ENCODE measurements around the gene HEY2. TPM values are rescaled to one million over a fixed set of nuclear protein-coding genes. Genes with fewer than 3 reads are reported as not detected.
"Not testable (repeated sequence)": the region's sequence is repeated elsewhere in the genome, so short reads cannot be mapped to it uniquely, and the experiment has no call there.

The HEY2 gene
- total RNA-seq, 2 donors from 2014 or later = 0.37 to 0.69 TPM

DNA sequence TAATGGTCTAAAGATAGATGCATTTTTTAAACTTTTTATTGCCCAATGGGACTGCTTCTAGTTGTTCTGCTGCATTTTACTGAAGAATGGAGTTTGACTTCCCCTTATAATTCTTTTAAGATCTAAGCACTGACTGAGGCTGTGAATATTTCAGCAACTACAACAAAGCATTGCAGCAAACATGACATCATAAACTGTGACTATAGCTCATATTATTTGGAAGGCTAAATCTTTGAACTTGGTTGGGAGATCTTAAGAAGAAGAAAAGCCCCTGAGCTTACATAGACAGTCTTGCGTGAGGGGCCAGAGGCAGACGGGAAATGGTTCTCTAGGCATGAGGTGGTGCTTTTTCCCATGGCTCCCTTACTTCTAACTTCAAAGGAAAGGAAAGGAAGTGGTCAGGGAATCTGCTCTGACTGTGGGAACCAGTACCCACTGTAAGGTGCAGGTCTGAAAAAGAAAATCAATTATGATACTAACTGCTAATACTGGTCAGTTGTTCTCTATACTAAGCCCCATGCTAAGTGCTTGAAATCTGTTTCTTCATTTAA is 14.8 kb downstream of the HEY2 start:
- intact Hi-C loops (cut with DNase I) = no loop called here
- Histone ChIP-seq H3K9me3 (no peaks in the 10 kb centered on the region), H3K27me3 (no peaks in the 10 kb centered on the region), H3K9ac (ENCODE audit: low read depth in 2 of 2, low read length in 2 of 2) (no peak overlapping the region), H3K27ac (no peak overlapping the region), H3K4me1 (no peaks in the 10 kb centered on the region), H3K36me3 (no peaks in the 10 kb centered on the region), H3K4me3 (no peak overlapping the region)
- TF ChIP-seq, protein P1, sequence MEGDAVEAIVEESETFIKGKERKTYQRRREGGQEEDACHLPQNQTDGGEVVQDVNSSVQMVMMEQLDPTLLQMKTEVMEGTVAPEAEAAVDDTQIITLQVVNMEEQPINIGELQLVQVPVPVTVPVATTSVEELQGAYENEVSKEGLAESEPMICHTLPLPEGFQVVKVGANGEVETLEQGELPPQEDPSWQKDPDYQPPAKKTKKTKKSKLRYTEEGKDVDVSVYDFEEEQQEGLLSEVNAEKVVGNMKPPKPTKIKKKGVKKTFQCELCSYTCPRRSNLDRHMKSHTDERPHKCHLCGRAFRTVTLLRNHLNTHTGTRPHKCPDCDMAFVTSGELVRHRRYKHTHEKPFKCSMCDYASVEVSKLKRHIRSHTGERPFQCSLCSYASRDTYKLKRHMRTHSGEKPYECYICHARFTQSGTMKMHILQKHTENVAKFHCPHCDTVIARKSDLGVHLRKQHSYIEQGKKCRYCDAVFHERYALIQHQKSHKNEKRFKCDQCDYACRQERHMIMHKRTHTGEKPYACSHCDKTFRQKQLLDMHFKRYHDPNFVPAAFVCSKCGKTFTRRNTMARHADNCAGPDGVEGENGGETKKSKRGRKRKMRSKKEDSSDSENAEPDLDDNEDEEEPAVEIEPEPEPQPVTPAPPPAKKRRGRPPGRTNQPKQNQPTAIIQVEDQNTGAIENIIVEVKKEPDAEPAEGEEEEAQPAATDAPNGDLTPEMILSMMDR (IDR thresholded peaks at IDR 0.05) = no peak
- no peak for DNase-seq

DNA sequence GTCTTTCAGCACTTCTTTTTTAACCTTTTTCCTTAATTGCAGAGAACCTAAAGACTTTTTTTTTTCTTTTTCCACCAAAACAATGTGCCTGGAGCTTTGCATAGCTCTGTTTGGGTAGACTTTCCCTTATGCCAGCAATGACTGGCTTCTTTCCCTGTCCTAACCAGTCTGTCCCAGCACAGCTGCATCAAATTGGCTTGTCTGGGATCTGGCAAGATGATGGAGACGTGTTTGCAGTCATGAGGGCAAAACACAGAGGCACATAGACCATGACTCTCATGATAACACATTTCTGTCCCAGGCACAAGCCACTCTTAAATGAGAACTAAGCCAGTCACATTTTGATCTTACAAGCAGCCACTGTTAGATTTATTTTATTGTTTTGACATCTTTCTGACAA is 16.5 kb downstream of the HEY2 start:
- intact Hi-C loops (cut with DNase I) = loop anchor here (2.0 kb wide), 1 partner anchor 451 kb away; no protein-coding TSS in a partner anchor
- no peak for DNase-seq

DNA sequence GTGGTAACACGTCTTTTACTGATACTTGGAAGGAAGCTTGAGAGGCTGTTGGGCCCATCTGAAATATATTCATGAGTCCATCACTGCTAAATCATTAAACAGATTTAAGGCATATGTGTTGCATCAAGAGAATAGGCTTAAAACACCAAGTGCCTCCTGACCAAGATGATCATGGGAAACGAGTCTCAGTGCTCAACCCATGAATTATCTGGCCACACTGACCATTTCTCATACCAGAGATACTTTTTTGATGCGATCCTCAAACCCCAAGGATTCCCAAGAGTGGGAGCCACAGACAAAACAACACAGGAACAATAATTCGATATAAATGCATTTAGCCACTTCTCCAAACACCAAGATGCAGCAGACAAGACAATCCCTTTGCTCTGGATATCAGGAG is 17.2 kb downstream of the HEY2 start:
- intact Hi-C loops (cut with DNase I) = loop anchor here (2.0 kb wide), 1 partner anchor 452 kb away; no protein-coding TSS in a partner anchor
- DNase-seq = no peak
- no peak overlapping the region for H3K27ac ChIP-seq
- H3K4me1 ChIP-seq = no peaks in the 10 kb centered on the region
- H3K9me3 ChIP-seq = no peaks in the 10 kb centered on the region
- no peaks in the 10 kb centered on the region for H3K27me3 ChIP-seq
- H3K4me3 ChIP-seq = no peak overlapping the region
- H3K36me3 ChIP-seq = no peaks in the 10 kb centered on the region
- no peak overlapping the region for H3K9ac ChIP-seq (ENCODE audit: low read depth in 2 of 2, low read length in 2 of 2)
- TF ChIP-seq, protein P1 (IDR thresholded peaks at IDR 0.05) = no peak

More for the DNA sequence above, 16.5 kb downstream of the HEY2 start:
- H3K4me1 ChIP-seq = no peaks in the 10 kb centered on the region
- no peak overlapping the region for H3K27ac ChIP-seq
- H3K27me3 ChIP-seq = no peaks in the 10 kb centered on the region
- H3K36me3 ChIP-seq = no peaks in the 10 kb centered on the region
- no peaks in the 10 kb centered on the region for H3K9me3 ChIP-seq
- H3K4me3 ChIP-seq = no peak overlapping the region
- no peak overlapping the region for H3K9ac ChIP-seq (ENCODE audit: low read depth in 2 of 2, low read length in 2 of 2)
- TF ChIP-seq, protein P1 (IDR thresholded peaks at IDR 0.05) = no peak

DNA sequence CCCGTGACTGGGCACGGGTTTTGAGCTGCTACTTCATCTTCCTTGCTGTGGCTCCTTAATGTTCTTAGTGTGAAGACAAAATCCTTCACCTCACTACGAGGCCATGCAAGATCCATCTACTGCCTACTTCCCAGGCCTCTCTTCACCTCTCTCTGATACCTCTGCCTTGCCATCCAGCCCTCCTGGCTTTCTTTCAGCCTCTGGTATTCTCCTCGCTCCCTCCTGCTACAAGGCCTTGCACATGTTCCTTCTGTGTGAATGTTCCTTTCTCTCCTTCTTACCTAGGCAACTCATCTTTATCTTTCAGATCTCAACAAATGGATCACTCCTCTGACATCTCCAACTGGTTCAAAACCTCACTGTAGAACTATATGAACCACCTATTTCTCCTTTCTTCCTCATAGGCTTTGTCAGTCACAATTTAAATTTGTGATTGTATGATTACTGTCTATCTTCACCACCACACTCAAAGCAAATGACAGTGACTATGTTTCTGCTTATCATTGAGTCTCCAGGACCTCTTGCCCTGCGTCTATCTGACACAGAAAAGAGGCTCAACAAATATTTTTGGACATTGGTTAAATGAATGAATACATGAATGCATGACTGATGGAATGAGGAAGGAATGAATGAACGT is 19.8 kb downstream of the HEY2 start:
- Histone ChIP-seq H3K27ac (no peak overlapping the region), H3K4me3 (no peak overlapping the region), H3K36me3 (no peaks in the 10 kb centered on the region), H3K9me3 (no peaks in the 10 kb centered on the region), H3K27me3 (no peaks in the 10 kb centered on the region), H3K4me1 (no peaks in the 10 kb centered on the region), H3K9ac (ENCODE audit: low read depth in 2 of 2, low read length in 2 of 2) (no peak overlapping the region)
- intact Hi-C loops (cut with DNase I) = no loop called here
- DNase-seq = no peak
- TF ChIP-seq, protein P1 (IDR thresholded peaks at IDR 0.05) = no peak

DNA sequence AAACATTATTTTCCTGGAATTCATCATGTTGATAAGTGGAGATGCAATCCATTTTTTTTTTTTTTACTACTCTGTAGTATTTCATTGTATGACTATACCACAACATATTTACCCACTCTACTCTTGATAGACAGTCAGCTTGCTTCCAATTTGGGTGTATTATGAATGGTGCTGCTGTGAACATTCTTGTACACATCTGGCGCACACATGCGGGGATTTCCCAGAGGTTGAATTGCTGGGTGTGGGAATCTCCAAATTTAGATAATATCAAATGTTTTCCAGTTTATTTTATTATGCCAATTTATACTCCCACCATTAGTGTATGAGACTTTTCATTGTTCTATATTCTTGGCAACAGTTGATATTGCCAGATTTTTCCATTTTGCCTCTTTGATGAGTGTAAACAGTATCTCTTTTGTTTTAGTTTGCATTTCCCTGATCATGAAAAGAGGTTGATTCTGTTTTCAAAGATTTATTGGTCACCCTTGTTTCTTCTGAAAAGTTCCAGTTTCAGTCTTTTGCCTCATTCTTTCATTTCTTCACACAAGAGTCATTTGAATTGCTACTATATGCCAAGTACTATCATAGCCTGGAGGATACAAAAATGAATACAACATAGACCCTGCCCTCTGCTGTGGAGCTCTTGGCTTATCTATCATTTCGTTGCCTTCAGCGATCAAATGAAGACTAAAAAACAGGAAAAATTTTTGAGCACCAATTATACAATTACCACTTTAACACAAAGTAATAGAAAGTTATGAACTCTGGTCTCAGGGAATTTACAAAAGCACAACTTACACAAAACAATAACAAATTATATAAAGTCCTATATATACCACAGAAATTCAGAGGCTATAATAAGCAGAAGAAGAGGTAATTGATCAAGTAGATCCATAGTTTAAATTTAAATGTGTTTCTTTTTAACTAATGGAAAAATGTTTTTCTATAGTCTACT is 24.2 kb downstream of the HEY2 start:
- intact Hi-C loops (cut with DNase I) = no loop called here
- H3K27me3 ChIP-seq = no peaks in the 10 kb centered on the region
- no peaks in the 10 kb centered on the region for H3K9me3 ChIP-seq
- TF ChIP-seq, protein P1 (IDR thresholded peaks at IDR 0.05) = no peak
- no peak overlapping the region for H3K4me3 ChIP-seq
- no peak for DNase-seq
- H3K27ac ChIP-seq = no peak overlapping the region
- H3K36me3 ChIP-seq = no peaks in the 10 kb centered on the region
- no peaks in the 10 kb centered on the region for H3K4me1 ChIP-seq
- H3K9ac ChIP-seq (ENCODE audit: low read depth in 2 of 2, low read length in 2 of 2) = no peak overlapping the region

DNA sequence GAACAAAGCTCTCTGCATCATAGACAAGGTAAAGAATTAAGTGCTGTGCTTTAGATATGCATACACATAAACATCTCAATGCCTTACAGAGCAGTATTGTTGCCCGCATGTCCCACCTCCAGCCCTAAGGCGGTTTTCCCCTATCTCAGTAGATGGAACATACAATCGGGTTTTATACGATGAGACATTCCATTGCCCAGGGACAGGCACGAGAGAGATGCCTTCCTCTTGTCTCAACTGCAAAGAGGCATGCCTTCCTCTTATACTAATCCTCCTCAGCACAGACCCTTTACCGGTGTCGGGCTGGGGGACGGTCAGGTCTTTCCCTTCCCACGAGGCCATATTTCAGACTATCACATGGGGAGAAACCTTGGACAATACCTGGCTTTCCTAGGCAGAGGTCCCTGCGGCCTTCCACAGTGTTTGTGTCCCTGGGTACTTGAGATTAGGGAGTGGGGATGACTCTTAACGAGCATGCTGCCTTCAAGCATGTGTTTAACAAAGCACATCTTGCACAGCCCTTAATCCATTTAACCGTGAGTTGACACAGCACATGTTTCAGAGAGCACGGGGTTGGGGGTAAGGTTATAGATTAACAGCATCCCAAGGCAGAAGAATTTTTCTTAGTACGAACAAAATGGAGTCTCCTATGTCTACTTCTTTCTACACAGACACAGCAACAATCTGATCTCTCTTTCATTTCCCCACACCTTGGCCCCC is 26.8 kb downstream of the HEY2 start:
- H3K9me3 ChIP-seq; H3K27ac ChIP-seq; H3K36me3 ChIP-seq; DNase-seq; H3K4me1 ChIP-seq; H3K4me3 ChIP-seq; H3K9ac ChIP-seq (ENCODE audit: low read depth in 2 of 2, low read length in 2 of 2); intact Hi-C loops (cut with DNase I); H3K27me3 ChIP-seq: not testable (repeated sequence)

Data from colonic mucosa (tissue), 4 donors.